H1 (cell line): ENCODE results near the gene TIGD1. TPM values are rescaled to one million over a fixed set of nuclear protein-coding genes. Genes with fewer than 3 reads are reported as not detected.

ENCODE experiments used
- CTCF ChIA-PET: fragments of 300-600 bp; sonication (Branson Sonifier 250); formaldehyde crosslinking; loops from one replicate; lab custom pipeline; 2021; ENCODE audit not compliant: partially characterized antibody; lab: Charles Lee
- POLR2A ChIA-PET: fragments of 300-600 bp; sonication (Branson Sonifier 250); formaldehyde crosslinking; loops from one replicate; lab custom pipeline; 2021; ENCODE audit warnings: inconsistent platforms; ENCODE audit not compliant: partially characterized antibody; lab: Charles Lee
- DNase-seq, 2 experiments: peaks; one replicate each; pipeline versions ENCODE4 v3.0.0 to v3.0.0-alpha.2; 2010 to 2022; ENCODE audit warnings: low spot score in 2 of 2, low read depth in 1 of 2, mixed read lengths in 1 of 2
- FAIRE-seq: peaks from 2 replicates; lab custom pipeline; 2011; peaks lifted over from hg19 to GRCh38; lab: Jason Lieb, UNC
- H2AFZ ChIP-seq: 2 replicates; pipeline ENCODE4 v1.8.1; 2012; ENCODE audit warnings: low read length, inconsistent platforms
- H2AK5ac ChIP-seq: 2 replicates; pipeline ENCODE4 v1.6.1; 2013; ENCODE audit warnings: low read depth, low read length
- H2BK120ac ChIP-seq: replicated peaks from 2 replicates; pipeline ENCODE3; 2013; ENCODE audit warnings: low read depth, low read length, inconsistent platforms
- H2BK12ac ChIP-seq: 2 replicates; pipeline ENCODE4 v1.6.1; 2013; ENCODE audit warnings: low read depth, low read length
- H2BK15ac ChIP-seq: 2 replicates; pipeline ENCODE4 v1.6.1; 2013; ENCODE audit warnings: low read length
- H2BK20ac ChIP-seq: 2 replicates; pipeline ENCODE4 v1.6.1; 2013; ENCODE audit warnings: low read length
- H2BK5ac ChIP-seq: 2 replicates; pipeline ENCODE4 v1.6.1; 2013; ENCODE audit warnings: low read depth, low read length
- H3K14ac ChIP-seq: 2 replicates; pipeline ENCODE4 v1.6.1; 2013; ENCODE audit warnings: inconsistent platforms; ENCODE audit not compliant: insufficient read length
- H3K18ac ChIP-seq: 2 replicates; pipeline ENCODE4 v1.6.1; 2013; ENCODE audit warnings: low read length; ENCODE audit errors: extremely low read depth
- H3K23ac ChIP-seq: 2 replicates; pipeline ENCODE4 v1.6.1; 2013; ENCODE audit warnings: inconsistent platforms; ENCODE audit not compliant: insufficient read length
- H3K23me2 ChIP-seq: 2 replicates; pipeline ENCODE4 v1.6.1; 2013; ENCODE audit warnings: low read depth, low read length
- H3K27ac ChIP-seq: 2 replicates; pipeline ENCODE4 v1.6.1; 2011; ENCODE audit warnings: low read depth, low read length, inconsistent platforms
- H3K27me3 ChIP-seq, 4 experiments: replicated peaks in 1 of 4; 1 replicate in 1 of 4; 2 replicates in 3 of 4; pipeline versions ENCODE4 v1.6.1 to v1.8.1; 2011 to 2013; ENCODE audit warnings: low read length in 3 of 4, mild to moderate bottlenecking in 3 of 4, inconsistent platforms in 2 of 4, mixed read lengths in 2 of 4, moderate library complexity in 1 of 4; ENCODE audit not compliant: control insufficient read depth in 3 of 4, insufficient read depth in 3 of 4; ENCODE audit errors: extremely low read depth in 1 of 4
- H3K36me3 ChIP-seq, 4 experiments: 2 replicates each; pipeline versions ENCODE4 v1.6.1 to v1.8.1; 2011 to 2013; ENCODE audit warnings: mild to moderate bottlenecking in 4 of 4, low read length in 3 of 4, moderate library complexity in 2 of 4, control low read depth in 1 of 4, inconsistent platforms in 1 of 4; ENCODE audit not compliant: insufficient read depth in 4 of 4, control insufficient read depth in 2 of 4
- H3K4ac ChIP-seq: replicated peaks from 2 replicates; pipeline ENCODE3; 2013; ENCODE audit warnings: low read length, low read depth, mixed read lengths, inconsistent platforms; ENCODE audit not compliant: insufficient read length
- H3K4me1 ChIP-seq, 4 experiments: replicated peaks in 1 of 4; 1 replicate in 1 of 4; 2 replicates in 3 of 4; pipeline versions ENCODE4 v1.6.1 to v1.8.1; 2011 to 2013; ENCODE audit warnings: low read length in 3 of 4, inconsistent platforms in 2 of 4, mixed read lengths in 1 of 4; ENCODE audit not compliant: insufficient read depth in 4 of 4, control insufficient read depth in 3 of 4
- H3K4me2 ChIP-seq, 2 experiments: 2 replicates each; pipeline versions ENCODE4 v1.6.1 to v1.8.1; 2011 to 2013; ENCODE audit warnings: low read depth in 2 of 2, low read length in 2 of 2, control low read depth in 1 of 2, inconsistent platforms in 1 of 2, mild to moderate bottlenecking in 1 of 2; ENCODE audit not compliant: insufficient read depth in 1 of 2
- H3K4me3 ChIP-seq, 4 experiments: fragments of 200-600, 300-600 bp in 1 of 4; sonication (generic), shearing (Covaris generic), sonication (Bioruptor Twin) in 1 of 4; 2 replicates each; pipeline versions ENCODE4 v1.5.1 to v1.8.1; 2011 to 2016; ENCODE audit warnings: low read length in 4 of 4, low read depth in 3 of 4, control low read depth in 2 of 4, inconsistent platforms in 2 of 4, mild to moderate bottlenecking in 2 of 4, mixed read lengths in 1 of 4, moderate library complexity in 1 of 4; ENCODE audit not compliant: insufficient read depth in 2 of 4; ENCODE audit errors: extremely low read depth in 1 of 4
- H3K56ac ChIP-seq: replicated peaks from 2 replicates; pipeline ENCODE3; 2013; ENCODE audit warnings: low read depth, mild to moderate bottlenecking, mixed read lengths, low read length, inconsistent platforms; ENCODE audit not compliant: insufficient read length
- H3K79me1 ChIP-seq: 2 replicates; pipeline ENCODE4 v1.6.1; 2013; ENCODE audit warnings: low read depth, low read length, control low read depth
- H3K79me2 ChIP-seq, 2 experiments: 2 replicates each; pipeline versions ENCODE4 v1.6.1 to v1.8.1; 2012 to 2013; ENCODE audit warnings: low read length in 2 of 2, mild to moderate bottlenecking in 2 of 2, inconsistent platforms in 1 of 2; ENCODE audit not compliant: insufficient read depth in 2 of 2, control insufficient read depth in 1 of 2
- H3K9ac ChIP-seq, 4 experiments: replicated peaks in 1 of 4; 1 replicate in 1 of 4; 2 replicates in 3 of 4; pipeline versions ENCODE4 v1.6.1 to v1.8.1; 2011 to 2013; ENCODE audit warnings: low read depth in 3 of 4, low read length in 3 of 4, control low read depth in 2 of 4, mild to moderate bottlenecking in 2 of 4, moderate library complexity in 2 of 4, inconsistent platforms in 1 of 4; ENCODE audit errors: extremely low read depth in 1 of 4
- H3K9me3 ChIP-seq, 2 experiments: 2 replicates each; pipeline versions ENCODE4 v1.6.1 to v1.8.1; 2012 to 2013; ENCODE audit warnings: mild to moderate bottlenecking in 2 of 2, moderate library complexity in 2 of 2, control low read depth in 1 of 2, inconsistent platforms in 1 of 2, low read depth in 1 of 2, low read length in 1 of 2, mixed read lengths in 1 of 2; ENCODE audit not compliant: insufficient read depth in 2 of 2
- H4K20me1 ChIP-seq, 2 experiments: replicated peaks in 1 of 2; 2 replicates each; pipeline versions ENCODE3 to v1.8.1; 2011 to 2013; ENCODE audit warnings: inconsistent platforms in 2 of 2, low read length in 2 of 2, mild to moderate bottlenecking in 1 of 2; ENCODE audit not compliant: insufficient read depth in 2 of 2, control insufficient read depth in 1 of 2
- H4K5ac ChIP-seq: 2 replicates; pipeline ENCODE4 v1.6.1; 2013; ENCODE audit warnings: low read length, low read depth, mixed read lengths, inconsistent platforms; ENCODE audit not compliant: insufficient read length
- H4K8ac ChIP-seq: 2 replicates; pipeline ENCODE4 v1.8.0; 2013; ENCODE audit warnings: mild to moderate bottlenecking, moderate library complexity, low read length, inconsistent platforms; ENCODE audit not compliant: insufficient read depth; ENCODE audit errors: extremely low read depth
- H4K91ac ChIP-seq: replicated peaks from 2 replicates; pipeline ENCODE3; 2013; ENCODE audit warnings: low read length, mixed read lengths, inconsistent platforms; ENCODE audit not compliant: insufficient read length
- CBX8 ChIP-seq: fragments of 300-800, 300-1000 bp; sonication (generic); IDR thresholded peaks from 2 replicates; pipeline ENCODE4 v1.7.1; 2016; ENCODE audit warnings: low read depth, low read length, borderline replicate concordance
- EGR1 ChIP-seq: IDR thresholded peaks from 2 replicates; pipeline ENCODE4 v1.6.1; 2011; ENCODE audit warnings: low read depth, low read length, borderline replicate concordance
- JUND ChIP-seq: IDR thresholded peaks from 2 replicates; pipeline ENCODE4 v1.6.1; 2011; ENCODE audit warnings: mild to moderate bottlenecking, improper control_type of control experiment, low read length
- NRF1 ChIP-seq: IDR thresholded peaks from 2 replicates; pipeline ENCODE4 v1.6.1; 2011; ENCODE audit warnings: mild to moderate bottlenecking, low read depth, low read length, improper control_type of control experiment
- SIX5 ChIP-seq: IDR thresholded peaks from 2 replicates; pipeline ENCODE4 v1.6.1; 2011; ENCODE audit warnings: mild to moderate bottlenecking, low read depth, low read length
- TBP ChIP-seq: IDR thresholded peaks from 2 replicates; pipeline ENCODE4 v1.6.1; 2011; ENCODE audit warnings: low read depth, low read length, improper control_type of control experiment
- TCF12 ChIP-seq: IDR thresholded peaks from 2 replicates; pipeline ENCODE4 v1.6.1; 2011; ENCODE audit warnings: low read depth, mild to moderate bottlenecking, low read length
- ZNF274 ChIP-seq: IDR thresholded peaks from 2 replicates; pipeline ENCODE4 v1.7.0; 2012; ENCODE audit warnings: low read length, borderline replicate concordance; ENCODE audit errors: extremely low read depth
- WGBS, 2 experiments: shearing (Covaris generic) in 1 of 2; methylation state at CpG; one replicate each; pipeline versions ENCODE4 v1.1.6 to v1.1.7; 2013 to 2015; ENCODE audit warnings: low lambda C conversion rate in 2 of 2, mixed read lengths in 2 of 2, inconsistent platforms in 1 of 2, low coverage in 1 of 2, missing lambda C conversion rate in 1 of 2; ENCODE audit not compliant: insufficient replicate concordance in 2 of 2, insufficient coverage in 1 of 2, insufficient read length in 1 of 2; ENCODE audit errors: extremely low coverage in 1 of 2, missing lambda C conversion rate in 1 of 2; 5-methylcytosine and 5-hydroxymethylcytosine counted together
- long read RNA-seq, 2 experiments: library from RNA in 1 of 2; library from capped mRNA in 1 of 2; stranded (forward); transcript quantifications; one replicate each; pipeline ENCODE4 v2.0.0, GENCODE V29; 2021; ENCODE audit warnings: inconsistent platforms in 1 of 2
- polyA minus RNA-seq, 3 experiments: library from RNA; depleted of rRNA, polyadenylated mRNA; stranded (reverse); fragments of >200 nt; gene quantifications; 1 replicate in 2 of 3; 2 replicates in 1 of 3; pipeline ENCODE4 v1.2.3, GENCODE V29; 2011
- polyA plus RNA-seq, 7 experiments: library from polyadenylated mRNA; depleted of rRNA in 3 of 7; stranded (reverse) in 5 of 7; unstranded in 2 of 7; fragments of >200 nt in 5 of 7; fragments of 200-250 nt in 2 of 7; gene quantifications; 1 replicate in 5 of 7; 2 replicates in 1 of 7; 4 replicates in 1 of 7; pipeline versions ENCODE4 v1.2.1 to v1.2.3, GENCODE V29; 2011 to 2013; ENCODE audit warnings: missing spikeins in 2 of 7, mixed read lengths in 2 of 7
- total RNA-seq: library from RNA; stranded (reverse); fragmentation: NEBNext Ultra II Directional; extraction: Animal tissue kit (Norgen Biotek cat#: 25700); gene quantifications from 2 replicates; pipeline ENCODE4 v1.2.1, GENCODE V29; 2021

TIGD1 gene
- 7.9 and 8.3 TPM in 2 replicates for total RNA-seq
- polyA plus RNA-seq (2011; rRNA removed): 4.2 and 4.7 TPM in 2 replicates
- 6.3 TPM for polyA plus RNA-seq (2011; cell fraction: cytosol; rRNA removed)
- polyA plus RNA-seq (2011; cell fraction: nucleus; rRNA removed): 7.5 TPM
- 4.8 to 7.0 TPM (median 5.5 TPM) in 4 replicates for polyA plus RNA-seq (2012, experiment 1 of 2)
- 1.2 TPM for polyA plus RNA-seq (2012, experiment 2 of 2)
- polyA plus RNA-seq (2013, experiment 1 of 2): 8.7 TPM
- 7.2 TPM for polyA plus RNA-seq (2013, experiment 2 of 2)
- 5.9 and 6.4 TPM in 2 replicates for polyA minus RNA-seq (2011; rRNA and poly(A)+ RNA removed)
- polyA minus RNA-seq (2011; cell fraction: cytosol; rRNA and poly(A)+ RNA removed): 4.4 TPM
- polyA minus RNA-seq (2011; cell fraction: nucleus; rRNA and poly(A)+ RNA removed): 25.9 TPM
- long read RNA-seq, experiment 1, transcript TIGD1-201 (1 exons, 2,623 nt): major isoform, 5 of 5 reads
- long read RNA-seq, experiment 1, partial matches to known transcripts: 0 of 5 reads
- long read RNA-seq, experiment 1, other reads (novel, unspliced or antisense): 0 of 5 reads
- long read RNA-seq, experiment 2, partial matches to known transcripts: 0 of 1 reads
- long read RNA-seq, experiment 2, other reads (novel, unspliced or antisense): 0 of 1 reads

- Histone ChIP-seq H4K91ac (no peak within 1 kb of the TSS), H3K79me2 (peaks cover 16 to 71% of the 10 kb centered on the region in 2 experiments), H3K56ac (peak within 1 kb of the TSS; percentile 3), H3K4me1 (peaks cover 0 to 6% (median 5%) of the 10 kb centered on the region in 4 experiments; a peak in 6 of 7 replicates), H3K27me3 (no peaks in the 10 kb centered on the region), H2AFZ (peak within 1 kb of the TSS; percentile 62; the same call in 1 of the 2 replicates), H2BK15ac (no peak within 1 kb of the TSS), H3K9me3 (no peaks in the 10 kb centered on the region), H3K9ac (peak within 1 kb of the TSS; percentile 90 to 98 (median 94)), H3K4me3 (peak within 1 kb of the TSS; percentile 81 to 94 (median 90)), H4K8ac (peak within 1 kb of the TSS; percentile 97), H4K20me1 (peaks cover 11 to 14% of the 10 kb centered on the region in 2 experiments), H3K14ac (no peak within 1 kb of the TSS), H4K5ac (peak within 1 kb of the TSS; percentile 46), H3K23me2 (peaks cover 12% of the 10 kb centered on the region; the same call in 1 of the 2 replicates), H3K36me3 (peaks cover 0 to 9% (median under 1%) of the 10 kb centered on the region in 4 experiments; a peak in 3 of 8 replicates), H2BK12ac (peak within 1 kb of the TSS; percentile 64; the same call in 1 of the 2 replicates), H3K79me1 (peaks cover 20% of the 10 kb centered on the region), H3K18ac (peak within 1 kb of the TSS; percentile 90), H2BK120ac (no peak within 1 kb of the TSS), H3K23ac (no peak within 1 kb of the TSS), H3K27ac (peak within 1 kb of the TSS; percentile 88), H3K4ac (no peak within 1 kb of the TSS), H3K4me2 (peak within 1 kb of the TSS; percentile 89), H2BK20ac (no peak within 1 kb of the TSS), H2AK5ac (peak within 1 kb of the TSS; percentile 25; the same call in 1 of the 2 replicates), H2BK5ac (peak within 1 kb of the TSS; percentile 92)
- ChIA-PET CTCF (interaction anchor here (0.6 to 1.5 kb wide), 4 partner anchors 11 to 50 kb away, joined by 3 to 5 read pairs (median 4); partner anchors contain the start of gene CHRNG), POLR2A (interaction anchor here (0.9 to 2.8 kb wide), 11 partner anchors 9 to 83 kb away, joined by 3 to 24 read pairs (median 5); partner anchors contain the start of genes CHRNG, EFHD1 and PRSS56)
- DNase-seq: peak; percentile 78 to 94
- no peak for FAIRE-seq
- WGBS, 2 experiments: 1% methylated on average over 47 of the region's 81 CpGs; no CpG with 5 or more reads in 1 of the 2 experiments
- TF ChIP-seq TBP (peak; percentile 92), SIX5 (no peak), CBX8 (no peak), EGR1 (peak; percentile 74; the same call in 1 of the 2 replicates), ZNF274 (no peak), TCF12 (peak; percentile 68; the same call in 1 of the 2 replicates), NRF1 (peak; percentile 60), JUND (0 out of 2 replicates have a peak, but pooled peaks have one; percentile 4)
These were observed at the start of gene TIGD1, which contains the start of gene EIF4E2 for GRCh38 chr2:232550354-232551249. TIGD1 (minus strand) TSS chr2:232550557; CDS start chr2:232549882, 675 bp downstream. EIF4E2 (plus strand) TSS chr2:232550689; CDS start chr2:232550725, 36 bp downstream.
